ENCODE results near the gene SYS1. TPM values are rescaled to one million over a fixed set of nuclear protein-coding genes. Genes with fewer than 3 reads are reported as not detected.
A peak's percentile ranks its signal among the peaks of the same experiment; 100 is the strongest.

Gene SYS1
- total RNA-seq, 2 experiments from 2014 or later: 23.9 to 25.6 TPM

DNA sequence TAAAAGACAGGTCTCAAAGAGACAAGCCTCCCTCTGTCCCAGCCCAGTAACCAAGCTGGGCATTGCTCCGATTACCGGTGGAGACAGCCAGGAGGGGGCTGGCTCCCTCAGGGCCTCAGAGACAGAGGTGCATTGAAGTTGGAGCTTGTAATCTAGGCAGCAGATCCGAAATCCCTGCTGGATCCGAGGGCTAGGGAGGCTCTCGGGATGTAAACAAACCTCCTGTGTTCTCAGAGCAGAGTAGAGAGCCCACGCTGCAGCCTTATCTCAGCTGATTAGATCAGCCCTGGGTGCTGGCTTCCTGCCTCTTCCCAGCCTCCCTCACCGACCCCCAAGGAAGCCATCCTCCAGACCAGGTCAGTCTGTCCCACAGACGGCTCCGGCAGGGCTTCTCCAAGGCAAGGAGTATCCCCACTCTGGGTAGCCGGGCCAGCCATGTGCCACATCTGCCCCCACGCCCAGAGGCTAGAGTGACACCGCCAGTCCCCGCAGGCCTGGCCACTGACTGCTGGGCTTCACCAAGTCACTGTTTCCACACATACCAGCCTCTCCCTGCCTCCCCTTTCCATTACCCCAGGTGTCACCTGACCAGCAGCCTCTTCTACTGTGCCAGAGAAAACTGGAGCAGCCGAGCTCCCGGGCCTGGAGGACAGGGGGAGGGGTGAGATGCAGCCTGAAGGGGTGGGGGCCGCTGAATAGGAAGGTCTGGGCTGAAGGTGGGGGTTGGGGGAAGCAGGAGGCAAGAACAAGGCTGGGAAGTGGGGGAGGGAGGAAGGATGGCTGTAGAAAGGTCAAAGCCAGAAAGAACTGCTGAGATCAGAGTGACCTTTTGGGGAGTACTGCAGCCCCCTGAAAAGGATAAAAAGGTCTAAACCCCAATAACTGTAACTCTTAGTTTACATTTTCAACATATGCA lies 20.8 kb upstream of the SYS1 start:
- peaks cover 20% of the 10 kb centered on the region for H3K4me1 Mint-ChIP-seq
- no peaks in the 10 kb centered on the region for H3K27me3 Mint-ChIP-seq
- H3K9me3 Mint-ChIP-seq: no peaks in the 10 kb centered on the region
- no peak for DNase-seq
- no peak overlapping the region for H3K27ac Mint-ChIP-seq
- H3K4me3 Mint-ChIP-seq: no peak overlapping the region
- ChIA-PET POLR2A (no interaction called here), CTCF (interaction anchor here (0.9 to 2.0 kb wide), 2 partner anchors 19 to 20 kb away, joined by 3 to 7 read pairs; partner anchors contain the start of gene SYS1)
- H3K36me3 Mint-ChIP-seq (ENCODE audit: low read depth): no peaks in the 10 kb centered on the region

GRCh38 chr20:45342855-45343531 lies 20.0 kb upstream of the SYS1 start:
- CTCF ChIA-PET: no interaction called here
- H3K36me3 Mint-ChIP-seq (ENCODE audit: low read depth): no peaks in the 10 kb centered on the region
- POLR2A ChIA-PET: no interaction called here

GRCh38 chr20:45343532-45344167 lies 19.3 kb upstream of the SYS1 start:
- DNase-seq: no peak
- Mint-ChIP-seq H3K27me3 (no peaks in the 10 kb centered on the region), H3K4me3 (no peak overlapping the region), H3K4me1 (peaks cover 29% of the 10 kb centered on the region), H3K9me3 (no peaks in the 10 kb centered on the region), H3K27ac (no peak overlapping the region), H3K36me3 (ENCODE audit: low read depth) (no peaks in the 10 kb centered on the region)
- CTCF ChIA-PET: interaction anchor here (1.4 kb wide), 2 partner anchors 19 to 30 kb away, joined by 4 to 9 read pairs; partner anchors contain the start of gene SYS1
- POLR2A ChIA-PET: no interaction called here

More at GRCh38 chr20:45342855-45343531, 20.0 kb upstream of the SYS1 start:
- no peaks in the 10 kb centered on the region for H3K9me3 Mint-ChIP-seq
- no peak for DNase-seq
- H3K27me3 Mint-ChIP-seq: no peaks in the 10 kb centered on the region
- no peak overlapping the region for H3K4me3 Mint-ChIP-seq
- H3K27ac Mint-ChIP-seq: no peak overlapping the region
- peaks cover 27% of the 10 kb centered on the region for H3K4me1 Mint-ChIP-seq

- no peaks in the 10 kb centered on the region for H3K9me3 Mint-ChIP-seq
- H3K4me1 Mint-ChIP-seq: peaks cover 27% of the 10 kb centered on the region
Measured at GRCh38 chr20:45344168-45344860, 18.6 kb upstream of the SYS1 start.

GRCh38 chr20:45345104-45345936 lies 17.6 kb upstream of the SYS1 start:
- CTCF ChIA-PET: interaction anchor here (0.6 to 4.6 kb wide), 5 partner anchors 10 to 91 kb away, joined by 4 to 19 read pairs (median 11); partner anchors contain the start of gene SYS1
- no peak overlapping the region for H3K4me3 Mint-ChIP-seq
- no peaks in the 10 kb centered on the region for H3K36me3 Mint-ChIP-seq (ENCODE audit: low read depth)
- H3K9me3 Mint-ChIP-seq: no peaks in the 10 kb centered on the region
- no peak overlapping the region for H3K27ac Mint-ChIP-seq
- POLR2A ChIA-PET: no interaction called here
- peaks cover 27% of the 10 kb centered on the region for H3K4me1 Mint-ChIP-seq
- no peaks in the 10 kb centered on the region for H3K27me3 Mint-ChIP-seq
- DNase-seq: no peak

More at GRCh38 chr20:45344168-45344860, 18.6 kb upstream of the SYS1 start:
- ChIA-PET POLR2A (no interaction called here), CTCF (interaction anchor here (0.9 to 2.3 kb wide), 4 partner anchors 9 to 51 kb away, joined by 4 to 9 read pairs (median 6); partner anchors contain the start of gene SYS1)
- H3K27me3 Mint-ChIP-seq: no peaks in the 10 kb centered on the region
- H3K36me3 Mint-ChIP-seq (ENCODE audit: low read depth): no peaks in the 10 kb centered on the region
- H3K27ac Mint-ChIP-seq: no peak overlapping the region
- no peak for DNase-seq
- H3K4me3 Mint-ChIP-seq: no peak overlapping the region

GRCh38 chr20:45346291-45346718 lies 16.7 kb upstream of the SYS1 start:
- CTCF ChIA-PET: interaction anchor here (0.9 to 4.6 kb wide), 6 partner anchors 11 to 91 kb away, joined by 3 to 19 read pairs (median 10); partner anchors contain the start of gene SYS1
- Mint-ChIP-seq H3K36me3 (ENCODE audit: low read depth) (no peaks in the 10 kb centered on the region), H3K4me3 (no peak overlapping the region), H3K27me3 (no peaks in the 10 kb centered on the region), H3K27ac (no peak overlapping the region), H3K4me1 (peaks cover 27% of the 10 kb centered on the region), H3K9me3 (no peaks in the 10 kb centered on the region)
- no peak for DNase-seq
- POLR2A ChIA-PET: no interaction called here

DNA sequence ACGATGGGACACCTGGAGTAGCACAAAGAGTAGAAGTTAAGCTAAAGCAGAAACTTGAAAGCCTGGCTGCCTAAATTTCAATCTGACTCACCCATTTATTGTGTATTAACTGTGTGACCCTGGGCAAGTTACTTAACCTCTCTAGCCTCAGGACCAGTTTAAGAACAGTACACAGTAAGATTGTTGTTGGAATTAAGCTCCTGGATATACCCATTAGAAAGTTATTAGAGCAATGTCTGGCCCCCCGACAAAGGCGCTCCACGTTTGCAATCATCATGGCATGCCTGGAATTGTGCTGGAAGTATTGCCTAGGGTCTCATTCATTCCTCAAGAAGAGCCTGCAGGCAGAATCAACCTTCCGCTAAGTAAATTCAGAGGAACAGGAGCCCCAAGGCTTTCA lies 16.1 kb upstream of the SYS1 start:
- no peaks in the 10 kb centered on the region for H3K36me3 Mint-ChIP-seq (ENCODE audit: low read depth)
- no peak for DNase-seq
- peak overlapping the region; percentile 72 for H3K4me3 Mint-ChIP-seq
- H3K9me3 Mint-ChIP-seq: no peaks in the 10 kb centered on the region
- no peaks in the 10 kb centered on the region for H3K27me3 Mint-ChIP-seq
- peaks cover 27% of the 10 kb centered on the region for H3K4me1 Mint-ChIP-seq
- ChIA-PET CTCF (interaction anchor here (0.8 to 4.6 kb wide), 8 partner anchors 10 to 90 kb away, joined by 3 to 19 read pairs (median 5); partner anchors contain the start of gene SYS1), POLR2A (no interaction called here)
- no peak overlapping the region for H3K27ac Mint-ChIP-seq

DNA sequence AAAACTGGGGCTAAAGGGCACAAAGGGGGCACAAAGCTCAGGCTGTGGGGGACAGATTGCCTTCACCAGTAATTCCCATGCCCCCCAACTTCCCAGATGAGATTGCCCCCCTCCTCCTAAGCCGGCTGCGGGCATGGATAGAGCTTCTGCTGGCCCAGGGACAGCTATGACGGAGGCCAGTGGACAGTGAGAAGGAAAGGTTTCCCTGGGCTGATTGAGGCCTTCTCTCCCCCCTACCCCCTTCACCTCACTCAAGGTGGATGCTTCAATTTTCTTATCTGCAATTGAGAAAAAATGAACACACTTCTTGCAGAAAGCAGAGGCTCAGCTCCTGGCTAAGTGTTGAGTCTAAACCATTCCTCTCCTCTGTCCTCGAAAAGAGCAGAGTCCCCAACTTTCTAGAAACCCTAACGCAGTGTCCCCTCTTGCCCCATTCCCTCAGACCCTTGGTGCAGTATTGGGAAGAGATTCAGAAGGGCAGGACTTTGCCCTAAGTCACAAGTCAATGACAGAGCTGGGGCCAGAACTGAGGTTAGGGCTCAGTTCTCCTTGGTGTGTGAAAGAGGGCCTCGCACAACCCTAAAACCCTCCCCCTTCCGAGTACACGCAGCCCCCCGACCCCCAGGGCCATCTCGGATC lies 15.5 kb upstream of the SYS1 start:
- DNase-seq: no peak
- Mint-ChIP-seq H3K36me3 (ENCODE audit: low read depth) (no peaks in the 10 kb centered on the region), H3K9me3 (no peaks in the 10 kb centered on the region), H3K27ac (peak overlapping the region; percentile 76), H3K4me1 (peaks cover 27% of the 10 kb centered on the region), H3K27me3 (no peaks in the 10 kb centered on the region), H3K4me3 (peak overlapping the region; percentile 72)
- POLR2A ChIA-PET: no interaction called here
- CTCF ChIA-PET: interaction anchor here (0.8 to 4.6 kb wide), 9 partner anchors 10 to 89 kb away, joined by 3 to 19 read pairs (median 5); partner anchors contain the start of gene SYS1

GRCh38 chr20:45347936-45348778 lies 14.8 kb upstream of the SYS1 start, which contains the start of gene SDC4:
Gene SDC4 (minus strand): TSS chr20:45348424. CDS start chr20:45348384, 40 bp downstream.
- DNase-seq: peak; percentile 58
- Mint-ChIP-seq H3K9me3 (no peaks in the 10 kb centered on the region), H3K4me1 (peaks cover 30% of the 10 kb centered on the region), H3K27me3 (no peaks in the 10 kb centered on the region), H3K27ac (peak within 1 kb of the TSS; percentile 76), H3K36me3 (ENCODE audit: low read depth) (no peaks in the 10 kb centered on the region), H3K4me3 (peak within 1 kb of the TSS; percentile 72)
- ChIA-PET CTCF (interaction anchor here (1.3 to 4.6 kb wide), 6 partner anchors 11 to 54 kb away, joined by 3 to 19 read pairs (median 5); partner anchors contain the start of gene SYS1), POLR2A (no interaction called here)

- Mint-ChIP-seq H3K27ac (no peak overlapping the region), H3K4me1 (peaks cover 50% of the 10 kb centered on the region), H3K36me3 (ENCODE audit: low read depth) (no peaks in the 10 kb centered on the region), H3K27me3 (no peaks in the 10 kb centered on the region), H3K9me3 (no peaks in the 10 kb centered on the region), H3K4me3 (no peak overlapping the region)
- ChIA-PET POLR2A (no interaction called here), CTCF (interaction anchor here (1.0 kb wide), 1 partner anchor 13 kb away, joined by 4 read pairs; the partner anchor contains the start of gene SYS1)
- no peak for DNase-seq
Measured at GRCh38 chr20:45350217-45350616, 12.7 kb upstream of the SYS1 start.
